HG03354 (cell line): Measurements from ENCODE around the gene SF3B1.
"Not testable (repeated sequence)": the region's sequence is repeated elsewhere in the genome, so short reads cannot be mapped to it uniquely, and the experiment has no call there.

ENCODE experiments used
- ATAC-seq: cut with Tn5 transposase; IDR thresholded peaks from one replicate; pipeline ENCODE4 v1.9.1; 2021; ENCODE audit warnings: mild to moderate bottlenecking; ENCODE audit not compliant: unreplicated experiment, poor library complexity, severe bottlenecking

The SF3B1 gene

GRCh38 chr2:197434541-197435513 is at the start of gene SF3B1:
TSS of gene SF3B1 (minus strand) at chr2:197435028. CDS start at chr2:197434999, 29 bp downstream.
- ATAC-seq, result peak; percentile 97

GRCh38 chr2:197484248-197484647 is 49.4 kb upstream of the SF3B1 start:
- not testable (repeated sequence) for ATAC-seq

- ATAC-seq, result no peak
Measured at GRCh38 chr2:197480165-197481036, 45.6 kb upstream of the SF3B1 start.

GRCh38 chr2:197477797-197478196 is 43.0 kb upstream of the SF3B1 start:
- no peak for ATAC-seq

GRCh38 chr2:197472166-197472565 is 37.3 kb upstream of the SF3B1 start:
- no peak for ATAC-seq

GRCh38 chr2:197464175-197464574 is 29.3 kb upstream of the SF3B1 start:
- no peak for ATAC-seq

- no peak for ATAC-seq
Measured at GRCh38 chr2:197461057-197461456, 26.2 kb upstream of the SF3B1 start.

GRCh38 chr2:197460649-197461048 is 25.8 kb upstream of the SF3B1 start:
- no peak for ATAC-seq

GRCh38 chr2:197455428-197455827 is 20.6 kb upstream of the SF3B1 start:
- no peak for ATAC-seq

GRCh38 chr2:197454923-197455322 is 20.1 kb upstream of the SF3B1 start:
- ATAC-seq, result no peak

- ATAC-seq, result peak; percentile 41
Measured at GRCh38 chr2:197453914-197454398, 19.1 kb upstream of the SF3B1 start.

GRCh38 chr2:197453123-197453913 is 18.5 kb upstream of the SF3B1 start, which contains the start of gene COQ10B:
TSS of gene COQ10B (plus strand) at chr2:197453552. CDS start at chr2:197453561, 9 bp downstream.
- peak; percentile 93 for ATAC-seq

GRCh38 chr2:197452754-197453122 is 17.9 kb upstream of the SF3B1 start:
- ATAC-seq, result no peak

GRCh38 chr2:197450935-197451358 is 16.1 kb upstream of the SF3B1 start:
- ATAC-seq, result not testable (repeated sequence)

- no peak for ATAC-seq
Measured at GRCh38 chr2:197450465-197450864, 15.6 kb upstream of the SF3B1 start.

GRCh38 chr2:197446844-197447243 is 12.0 kb upstream of the SF3B1 start:
- ATAC-seq, result no peak

GRCh38 chr2:197445746-197446145 is 10.9 kb upstream of the SF3B1 start:
- ATAC-seq, result no peak

- no peak for ATAC-seq
Measured at GRCh38 chr2:197442857-197443256, 8.0 kb upstream of the SF3B1 start.

- no peak for ATAC-seq
Measured at GRCh38 chr2:197437380-197437779, 2.6 kb upstream of the SF3B1 start.
